ENCODE data around the gene CD300LF. TPM values are rescaled to one million over a fixed set of nuclear protein-coding genes. Genes with fewer than 3 reads are reported as not detected.

The CD300LF gene
- total RNA-seq, 1 experiment from 2014 or later = not detected

- peaks cover 30 to 36% of the 10 kb centered on the region in 2 experiments for H3K4me1 ChIP-seq (ENCODE audit: control insufficient read depth in 1 of 2, insufficient read depth in 2 of 2, low read length in 2 of 2)
- CTCF ChIA-PET = no interaction called here
- no peaks in the 10 kb centered on the region for H3K79me2 ChIP-seq (ENCODE audit: insufficient read depth, low read length)
- DNase-seq (ENCODE audit: low read depth, low spot score) = no peak
- no peak overlapping the region for H3K4me3 ChIP-seq (replicated peaks in 1 of 2; ENCODE audit: low read depth in 1 of 2, low read length in 2 of 2)
- H3K9me3 ChIP-seq (ENCODE audit: control insufficient read depth in 1 of 2, insufficient read depth in 1 of 2, low read depth in 1 of 2, low read length in 2 of 2) = no peaks in the 10 kb centered on the region
- H3K36me3 ChIP-seq (ENCODE audit: control insufficient read depth in 1 of 2, insufficient read depth in 2 of 2, low read length in 2 of 2) = no peaks in the 10 kb centered on the region
- H2AFZ ChIP-seq (ENCODE audit: low read depth, low read length, poor library complexity, severe bottlenecking) = no peak overlapping the region
- no peak overlapping the region for H3K9ac ChIP-seq (ENCODE audit: low read length)
- no peak overlapping the region for H3K4me2 ChIP-seq (ENCODE audit: low read length)
- TF ChIP-seq SRF (IDR thresholded peaks at IDR 0.05; ENCODE audit: low read depth) = no peak
- TF ChIP-seq SP1 (IDR thresholded peaks at IDR 0.05; ENCODE audit: low read depth) = no peak
- TF ChIP-seq MAX (IDR thresholded peaks at IDR 0.05) = no peak
- TF ChIP-seq POLR2AphosphoS5 (IDR thresholded peaks at IDR 0.05; ENCODE audit: low read depth, low read length) = no peak
- no peak for TF ChIP-seq ATF3 (IDR thresholded peaks at IDR 0.05)
- no peak for TF ChIP-seq JUND (IDR thresholded peaks at IDR 0.05)
- H3K27me3 ChIP-seq (ENCODE audit: insufficient read depth, low read length) = no peaks in the 10 kb centered on the region
- POLR2A ChIA-PET = no interaction called here
- H4K20me1 ChIP-seq (ENCODE audit: insufficient read depth) = no peaks in the 10 kb centered on the region
- no peak for ATAC-seq
- BruUV-seq (replicated peaks) = no TSS peak
- RAD21 ChIA-PET (ENCODE audit: low non-redundant PET in 1 of 2, low total read pairs in 2 of 2, uncharacterized antibody in 2 of 2, unreplicated experiment in 2 of 2) = no interaction called here
- no peaks in the 10 kb centered on the region for H3K9me2 ChIP-seq (ENCODE audit: insufficient read depth)
- intact Hi-C loops (cut with micrococcal nuclease) = no loop called here
- H3K27ac ChIP-seq (ENCODE audit: low read depth, low read length) = no peak overlapping the region
Measured at GRCh38 chr17:74740173-74740572, 27.4 kb upstream of the CD300LF start.

GRCh38 chr17:74739227-74739831 is 26.6 kb upstream of the CD300LF start:
- H2AFZ ChIP-seq (ENCODE audit: low read depth, low read length, poor library complexity, severe bottlenecking) = no peak overlapping the region
- no peaks in the 10 kb centered on the region for H3K36me3 ChIP-seq (ENCODE audit: control insufficient read depth in 1 of 2, insufficient read depth in 2 of 2, low read length in 2 of 2)
- no peaks in the 10 kb centered on the region for H4K20me1 ChIP-seq (ENCODE audit: insufficient read depth)
- ChIA-PET RAD21 (ENCODE audit: low non-redundant PET in 1 of 2, low total read pairs in 2 of 2, uncharacterized antibody in 2 of 2, unreplicated experiment in 2 of 2) (interaction anchor here (0.7 to 3.3 kb wide), 2 partner anchors 82 kb away, joined by 6 to 52 read pairs; no protein-coding TSS in a partner anchor), POLR2A (no interaction called here), CTCF (interaction anchor here (5.0 kb wide), 1 partner anchor 82 kb away, joined by 253 read pairs; no protein-coding TSS in a partner anchor)
- no peak overlapping the region for H3K9ac ChIP-seq (ENCODE audit: low read length)
- peaks cover 26 to 28% of the 10 kb centered on the region in 2 experiments for H3K4me1 ChIP-seq (ENCODE audit: control insufficient read depth in 1 of 2, insufficient read depth in 2 of 2, low read length in 2 of 2)
- no TSS peak for BruUV-seq (replicated peaks)
- no peaks in the 10 kb centered on the region for H3K79me2 ChIP-seq (ENCODE audit: insufficient read depth, low read length)
- H3K9me3 ChIP-seq (ENCODE audit: control insufficient read depth in 1 of 2, insufficient read depth in 1 of 2, low read depth in 1 of 2, low read length in 2 of 2) = no peaks in the 10 kb centered on the region
- no peak overlapping the region for H3K4me2 ChIP-seq (ENCODE audit: low read length)
- intact Hi-C loops (cut with micrococcal nuclease) = no loop called here
- H3K27me3 ChIP-seq (ENCODE audit: insufficient read depth, low read length) = no peaks in the 10 kb centered on the region
- ATAC-seq (no peak), DNase-seq (ENCODE audit: low read depth, low spot score) (no peak)
- no peak overlapping the region for H3K27ac ChIP-seq (ENCODE audit: low read depth, low read length)
- H3K9me2 ChIP-seq (ENCODE audit: insufficient read depth) = no peaks in the 10 kb centered on the region
- no peak overlapping the region for H3K4me3 ChIP-seq (replicated peaks in 1 of 2; ENCODE audit: low read depth in 1 of 2, low read length in 2 of 2)
- TF ChIP-seq CTCF (IDR thresholded peaks at IDR 0.05 in 2 of 3, conservative IDR thresholded peaks at IDR 0.05 in 1 of 3; ENCODE audit: borderline replicate concordance in 1 of 3, insufficient read depth in 1 of 3, low read depth in 2 of 3, low read length in 2 of 3) (no peak), JUND (IDR thresholded peaks at IDR 0.05) (no peak), CEBPB (IDR thresholded peaks at IDR 0.05; ENCODE audit: low read depth) (no peak), SRF (IDR thresholded peaks at IDR 0.05; ENCODE audit: low read depth) (no peak), ZBTB33 (IDR thresholded peaks at IDR 0.05; ENCODE audit: extremely low read depth, insufficient replicate concordance, low read length) (no peak), RAD21 (IDR thresholded peaks at IDR 0.05; ENCODE audit: low read depth) (no peak), REST (IDR thresholded peaks at IDR 0.05; ENCODE audit: low read depth) (no peak)
